ENCODE measurements around the gene CAPN1.

- no peak for TF ChIP-seq POLR2A (IDR thresholded peaks at IDR 0.05; ENCODE audit: extremely low read depth, insufficient read length)
- no peak for TF ChIP-seq CTCF (IDR thresholded peaks at IDR 0.05; ENCODE audit: low read depth, low read length)
- TF ChIP-seq MAX (IDR thresholded peaks at IDR 0.05; ENCODE audit: low read depth, low read length): no peak
Measured at GRCh38 chr11:65207918-65208784, 26.4 kb downstream of the CAPN1 start.
